HUES48 (cell line): ENCODE measurements around the gene RAET1L.
"Not testable (repeated sequence)": the region's sequence is repeated elsewhere in the genome, so short reads cannot be mapped to it uniquely, and the experiment has no call there.

ENCODE experiments used
- H3K27ac ChIP-seq: one replicate; pipeline ENCODE4 v1.7.0; 2013; ENCODE audit warnings: low read depth, low read length, inconsistent platforms
- H3K27me3 ChIP-seq: 2 replicates; pipeline ENCODE4 v1.6.1; 2013; ENCODE audit warnings: mild to moderate bottlenecking, low read length; ENCODE audit not compliant: control insufficient read depth, insufficient read depth
- H3K36me3 ChIP-seq: 2 replicates; pipeline ENCODE4 v1.6.1; 2013; ENCODE audit warnings: low read length; ENCODE audit not compliant: control insufficient read depth, insufficient read depth
- H3K4me1 ChIP-seq: 2 replicates; pipeline ENCODE4 v1.6.1; 2013; ENCODE audit warnings: mild to moderate bottlenecking, low read length; ENCODE audit not compliant: control insufficient read depth, insufficient read depth
- H3K4me3 ChIP-seq: 2 replicates; pipeline ENCODE4 v1.5.1; 2013; ENCODE audit warnings: mild to moderate bottlenecking, low read depth, low read length
- H3K9ac ChIP-seq: 2 replicates; pipeline ENCODE4 v1.6.1; 2013; ENCODE audit warnings: mild to moderate bottlenecking, low read depth, low read length, moderate library complexity
- H3K9me3 ChIP-seq: 2 replicates; pipeline ENCODE4 v1.6.1; 2013; ENCODE audit warnings: low read length; ENCODE audit not compliant: control insufficient read depth, insufficient read depth

The RAET1L gene

DNA sequence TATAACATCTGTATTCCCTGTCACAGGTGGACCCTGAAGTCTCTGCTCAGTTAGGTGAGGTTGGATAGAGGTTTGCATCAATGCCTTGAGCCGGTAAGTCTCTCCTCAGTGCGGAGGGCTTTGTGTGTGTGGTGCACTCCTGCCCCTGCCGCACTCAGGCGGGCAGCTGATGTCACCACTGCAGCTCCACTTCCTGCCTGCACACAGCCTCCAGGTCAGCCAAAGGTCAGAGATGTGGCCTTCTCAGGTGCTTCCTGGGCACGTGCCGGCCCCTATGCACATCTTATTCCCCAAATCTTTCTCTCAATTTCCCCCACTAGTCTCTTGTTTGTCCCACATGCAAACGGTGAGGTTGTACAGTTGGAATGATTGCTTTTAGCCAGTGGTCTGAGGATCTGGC, 34.6 kb upstream of the RAET1L start:
- H3K9me3 ChIP-seq, H3K4me3 ChIP-seq, H3K36me3 ChIP-seq, H3K4me1 ChIP-seq, H3K27me3 ChIP-seq, H3K27ac ChIP-seq, H3K9ac ChIP-seq: not testable (repeated sequence)

DNA sequence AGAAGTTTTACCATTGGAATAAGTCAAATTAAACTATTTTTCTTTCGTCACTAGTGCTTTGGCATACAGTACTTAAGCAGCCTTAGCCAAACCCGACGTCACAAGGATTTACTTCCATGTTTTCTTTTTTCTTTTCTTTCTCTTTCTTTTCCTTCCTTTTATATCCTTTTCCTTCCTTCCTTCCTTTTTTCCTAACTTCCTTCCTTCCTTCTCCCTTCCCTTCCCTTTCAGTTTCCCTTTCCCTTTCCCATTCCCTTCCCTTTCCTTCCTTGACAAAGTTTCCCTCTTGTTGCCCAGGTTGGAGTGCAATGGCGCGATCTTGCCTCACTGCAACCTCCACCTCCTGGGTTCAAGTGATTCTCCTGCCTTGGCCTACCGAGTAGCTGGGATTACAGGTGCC, 33.7 kb upstream of the RAET1L start:
- Histone ChIP-seq H3K4me1 (no peaks in the 10 kb centered on the region), H3K36me3 (no peaks in the 10 kb centered on the region), H3K27ac (no peak overlapping the region), H3K4me3 (no peak overlapping the region), H3K27me3 (peaks cover 5% of the 10 kb centered on the region; the same call in 1 of the 2 replicates), H3K9ac (no peak overlapping the region), H3K9me3 (no peaks in the 10 kb centered on the region)

GRCh38 chr6:150058231-150058792, 33.0 kb upstream of the RAET1L start:
- no peak overlapping the region for H3K4me3 ChIP-seq

GRCh38 chr6:150057501-150057951, 32.2 kb upstream of the RAET1L start:
- H3K4me3 ChIP-seq: no peak overlapping the region
- H3K27ac ChIP-seq: no peak overlapping the region
- H3K36me3 ChIP-seq: no peaks in the 10 kb centered on the region
- peaks cover 8% of the 10 kb centered on the region; the same call in 1 of the 2 replicates for H3K27me3 ChIP-seq
- H3K9ac ChIP-seq: no peak overlapping the region
- no peaks in the 10 kb centered on the region for H3K4me1 ChIP-seq
- H3K9me3 ChIP-seq: no peaks in the 10 kb centered on the region

More at GRCh38 chr6:150058231-150058792, 33.0 kb upstream of the RAET1L start:
- Histone ChIP-seq H3K36me3 (no peaks in the 10 kb centered on the region), H3K4me1 (no peaks in the 10 kb centered on the region), H3K27me3 (peaks cover 8% of the 10 kb centered on the region; the same call in 1 of the 2 replicates), H3K9ac (no peak overlapping the region), H3K9me3 (no peaks in the 10 kb centered on the region), H3K27ac (no peak overlapping the region)

DNA sequence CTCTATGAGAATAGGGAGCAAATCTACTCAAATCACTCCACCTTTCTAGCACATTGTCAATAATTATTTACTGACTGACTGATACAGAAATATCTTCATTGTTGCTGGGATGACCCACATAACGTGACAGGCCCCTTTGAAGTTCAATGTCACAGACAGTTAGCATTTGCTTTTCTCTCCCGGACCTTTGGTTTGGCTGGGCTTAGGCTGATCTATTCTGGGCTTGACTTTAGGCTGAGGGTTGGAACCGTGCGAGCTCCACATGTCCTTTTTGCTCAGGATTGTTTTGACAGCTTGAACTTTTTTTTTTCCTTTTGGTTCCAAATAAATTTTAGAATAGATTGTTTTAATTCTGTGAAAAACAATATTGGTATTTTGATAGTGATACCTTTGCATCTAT, 31.6 kb upstream of the RAET1L start:
- peaks cover 12% of the 10 kb centered on the region for H3K27me3 ChIP-seq
- H3K9ac ChIP-seq: no peak overlapping the region
- no peaks in the 10 kb centered on the region for H3K4me1 ChIP-seq
- H3K36me3 ChIP-seq: no peaks in the 10 kb centered on the region
- no peaks in the 10 kb centered on the region for H3K9me3 ChIP-seq
- no peak overlapping the region for H3K4me3 ChIP-seq
- H3K27ac ChIP-seq: no peak overlapping the region

DNA sequence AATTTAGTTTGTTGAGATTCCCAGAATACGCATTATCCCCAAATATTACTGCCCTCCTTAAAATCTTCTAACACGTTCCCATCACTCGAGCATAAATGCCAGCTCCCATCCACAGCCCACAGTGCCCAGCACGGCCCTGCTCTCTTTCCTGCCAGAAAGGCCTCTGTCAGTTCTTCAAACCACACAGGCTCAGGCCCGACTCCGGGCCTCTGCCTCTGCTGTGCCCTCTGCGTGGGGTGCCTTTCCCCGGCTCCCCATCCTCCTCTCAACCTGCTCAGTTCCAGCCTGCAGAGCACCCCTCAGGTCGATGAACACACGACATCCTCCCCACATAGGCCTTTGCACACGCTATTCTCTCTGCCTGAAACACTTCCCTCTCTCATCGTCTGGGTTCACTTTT, 30.8 kb upstream of the RAET1L start:
- Histone ChIP-seq H3K4me1 (no peaks in the 10 kb centered on the region), H3K27me3 (peaks cover 12% of the 10 kb centered on the region), H3K4me3 (no peak overlapping the region), H3K36me3 (no peaks in the 10 kb centered on the region), H3K27ac (no peak overlapping the region), H3K9ac (no peak overlapping the region), H3K9me3 (no peaks in the 10 kb centered on the region)

GRCh38 chr6:150055131-150055530, 29.8 kb upstream of the RAET1L start:
- Histone ChIP-seq H3K27me3 (peaks cover 12% of the 10 kb centered on the region), H3K9me3 (no peaks in the 10 kb centered on the region), H3K4me1 (no peaks in the 10 kb centered on the region), H3K9ac (no peak overlapping the region), H3K36me3 (no peaks in the 10 kb centered on the region), H3K27ac (no peak overlapping the region), H3K4me3 (no peak overlapping the region)

DNA sequence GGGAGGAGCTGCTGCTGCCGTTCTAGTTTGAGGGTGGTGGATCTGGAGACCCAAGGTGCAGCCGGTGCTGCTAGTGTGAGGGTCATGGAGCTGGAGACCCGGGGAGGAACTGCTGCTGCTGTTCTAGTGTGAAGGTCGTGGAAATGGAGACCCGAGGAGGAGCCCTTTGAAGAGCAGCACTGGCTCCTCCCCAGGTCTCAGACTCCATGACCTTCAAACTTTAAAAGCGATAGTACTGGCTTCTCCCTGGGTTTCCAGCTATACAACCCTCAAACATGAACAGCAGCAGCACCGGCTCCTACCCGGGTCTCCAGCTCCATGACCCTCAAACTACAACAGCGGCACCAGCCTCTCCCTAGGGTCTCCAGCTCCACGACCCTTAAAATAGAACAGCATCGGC, 28.1 kb upstream of the RAET1L start:
- Histone ChIP-seq H3K27me3 (peaks cover 12% of the 10 kb centered on the region), H3K4me3 (no peak overlapping the region), H3K9me3 (no peaks in the 10 kb centered on the region), H3K4me1 (no peaks in the 10 kb centered on the region), H3K9ac (no peak overlapping the region), H3K36me3 (no peaks in the 10 kb centered on the region), H3K27ac (no peak overlapping the region)

- no peak overlapping the region for H3K27ac ChIP-seq
- H3K4me3 ChIP-seq: no peak overlapping the region
- H3K9ac ChIP-seq: no peak overlapping the region
- H3K27me3 ChIP-seq: peaks cover 12% of the 10 kb centered on the region
- no peaks in the 10 kb centered on the region for H3K36me3 ChIP-seq
- no peaks in the 10 kb centered on the region for H3K4me1 ChIP-seq
- no peaks in the 10 kb centered on the region for H3K9me3 ChIP-seq
Measured at GRCh38 chr6:150050846-150051245, 25.5 kb upstream of the RAET1L start.

DNA sequence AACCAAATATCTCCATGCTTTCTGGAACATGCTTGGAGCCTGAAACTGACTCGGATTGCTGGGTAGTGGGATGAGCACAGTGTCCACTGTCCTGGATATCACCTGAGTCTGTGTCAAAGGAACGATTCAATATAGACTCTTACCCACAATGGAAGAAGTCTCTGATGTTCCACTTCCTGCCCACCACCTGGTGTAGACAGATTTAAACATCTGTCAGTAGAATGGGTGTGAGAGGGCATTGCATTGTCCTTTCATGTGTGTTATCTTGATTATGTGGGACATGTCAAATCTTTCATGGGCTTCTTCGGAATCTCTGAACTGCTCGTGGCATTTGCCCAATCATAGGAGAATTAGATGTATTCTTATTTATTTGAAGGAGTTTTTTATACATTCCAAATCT, 22.8 kb upstream of the RAET1L start:
- Histone ChIP-seq H3K4me3 (no peak overlapping the region), H3K9ac (no peak overlapping the region), H3K27ac (no peak overlapping the region), H3K4me1 (no peaks in the 10 kb centered on the region), H3K27me3 (peaks cover 4% of the 10 kb centered on the region; the same call in 1 of the 2 replicates), H3K9me3 (no peaks in the 10 kb centered on the region), H3K36me3 (no peaks in the 10 kb centered on the region)

DNA sequence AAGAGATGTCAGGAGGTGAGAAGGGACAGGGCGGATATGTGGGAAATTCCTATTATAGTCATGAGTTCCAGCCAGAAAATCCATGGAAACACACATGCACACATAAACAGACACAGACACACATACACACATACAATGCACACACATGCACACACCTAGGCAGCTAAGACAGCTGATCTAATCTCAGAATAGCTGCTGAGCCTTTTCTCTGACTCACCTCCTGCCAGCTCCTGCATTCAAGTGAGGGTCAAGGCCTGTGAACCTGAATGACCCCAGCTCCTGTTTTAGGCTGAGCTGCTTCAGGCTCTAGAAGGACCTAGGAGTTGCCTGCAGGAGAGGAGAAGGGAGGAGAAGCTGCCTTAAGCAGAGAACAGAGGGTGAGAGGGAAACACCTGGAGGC, 21.6 kb upstream of the RAET1L start:
- no peak overlapping the region for H3K9ac ChIP-seq
- H3K27me3 ChIP-seq: peaks cover 4% of the 10 kb centered on the region
- H3K4me3 ChIP-seq: no peak overlapping the region
- H3K27ac ChIP-seq: no peak overlapping the region
- H3K4me1 ChIP-seq: no peaks in the 10 kb centered on the region
- no peaks in the 10 kb centered on the region for H3K9me3 ChIP-seq
- no peaks in the 10 kb centered on the region for H3K36me3 ChIP-seq
